Activated CD4-positive, alpha-beta T cell treated with anti-CD3 and anti-CD28 coated beads, Interleukin-2, amount 50 U/mL, for 16 hours (primary cell): ENCODE results near the gene MPO.

ENCODE experiments used
- DNase-seq: peaks from one replicate; pipeline ENCODE4 v3.0.0-alpha.2; 2020

MPO gene

GRCh38 chr17:58229384-58229783 is 51.4 kb downstream of the MPO start:
- DNase-seq: no peak

DNA sequence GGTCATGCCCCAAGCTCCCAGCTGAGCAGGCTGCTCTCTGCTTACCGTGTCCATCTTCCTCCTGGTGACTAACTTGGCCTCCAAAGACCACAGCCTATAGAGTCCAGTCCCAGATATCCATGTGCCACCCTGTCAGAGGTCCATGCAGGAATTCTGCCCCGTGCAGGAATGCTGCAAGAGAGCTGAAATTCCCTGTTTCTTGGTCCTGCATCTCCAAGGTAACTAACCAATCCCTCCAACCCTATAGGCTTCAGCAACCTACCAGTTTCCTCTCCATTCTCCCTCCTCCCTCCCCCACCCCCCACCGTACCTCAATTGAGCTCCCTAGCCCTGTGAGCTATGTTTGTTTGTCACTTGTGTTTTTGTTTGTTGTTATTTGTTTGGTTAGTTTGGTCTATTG is 52.1 kb downstream of the MPO start:
- no peak for DNase-seq

- no peak for DNase-seq
Measured at GRCh38 chr17:58227733-58228132, 53.0 kb downstream of the MPO start.

GRCh38 chr17:58224315-58224714 is 56.4 kb downstream of the MPO start:
- no peak for DNase-seq
